GM23338 (cell line): ENCODE results near the gene AIG1. TPM values are rescaled to one million over a fixed set of nuclear protein-coding genes. Genes with fewer than 3 reads are reported as not detected.

Experiments
- ATAC-seq: fragments of 200-7000 bp; cut with Tn5 transposase; 3 replicates; pipeline ENCODE4 v1.9.1; 2020
- DNase-seq: peaks from one replicate; pipeline ENCODE4 v3.0.0-alpha.2; 2015; ENCODE audit warnings: low spot score
- H2AFZ ChIP-seq: fragments of 200-600 bp; sonication (generic); 2 replicates; pipeline ENCODE4 v1.8.0; 2016; ENCODE audit warnings: antibody characterized with exemption, mild to moderate bottlenecking, moderate library complexity
- H3F3A ChIP-seq: fragments of 200-600 bp; sonication (generic); replicated peaks from 2 replicates; pipeline ENCODE4 v1.8.0; 2017; ENCODE audit warnings: antibody characterized with exemption, mixed run types, low read depth
- H3K27ac ChIP-seq: fragments of 200-600 bp; sonication (generic); 2 replicates; pipeline ENCODE4 v1.6.1; 2016; ENCODE audit warnings: low read depth
- H3K27me3 ChIP-seq: fragments of 200-600 bp; sonication (generic); 2 replicates; pipeline ENCODE4 v1.8.0; 2016; ENCODE audit warnings: mild to moderate bottlenecking, mixed run types, moderate library complexity; ENCODE audit not compliant: insufficient read depth
- H3K36me3 ChIP-seq: fragments of 200-600 bp; sonication (generic); 2 replicates; pipeline ENCODE4 v1.8.0; 2016; ENCODE audit warnings: mild to moderate bottlenecking; ENCODE audit not compliant: insufficient read depth
- H3K4me1 ChIP-seq: fragments of 200-600 bp; sonication (generic); 2 replicates; pipeline ENCODE4 v1.8.0; 2016; ENCODE audit warnings: mild to moderate bottlenecking, moderate library complexity; ENCODE audit not compliant: insufficient read depth
- H3K4me2 ChIP-seq: fragments of 200-600 bp; sonication (generic); 2 replicates; pipeline ENCODE4 v1.7.1; 2017; ENCODE audit warnings: mixed run types
- H3K4me3 ChIP-seq: fragments of 200-600 bp; sonication (generic); 2 replicates; pipeline ENCODE4 v1.6.1; 2016; ENCODE audit warnings: mixed run types
- H3K79me2 ChIP-seq: fragments of 200-600 bp; sonication (generic); replicated peaks from 2 replicates; pipeline ENCODE4 v1.8.0; 2017; ENCODE audit warnings: mild to moderate bottlenecking; ENCODE audit not compliant: insufficient read depth
- H3K9me2 ChIP-seq: fragments of 200-600 bp; sonication (generic); 2 replicates; pipeline ENCODE4 v1.8.0; 2017; ENCODE audit not compliant: insufficient read depth
- H4K20me1 ChIP-seq: fragments of 200-600 bp; sonication (generic); replicated peaks from 2 replicates; pipeline ENCODE4 v1.8.0; 2017; ENCODE audit warnings: mild to moderate bottlenecking; ENCODE audit not compliant: insufficient read depth
- H3K27ac Mint-ChIP-seq: 2 replicates; pipeline ENCODE4 v1.8.0; 2020; ENCODE audit warnings: inconsistent platforms, mild to moderate bottlenecking, moderate library complexity, mixed read lengths
- H3K27me3 Mint-ChIP-seq: 3 replicates; pipeline ENCODE4 v1.8.0; 2022; ENCODE audit warnings: low read depth, mild to moderate bottlenecking, moderate library complexity, mixed read lengths, inconsistent platforms; ENCODE audit not compliant: insufficient read depth, poor library complexity
- H3K36me3 Mint-ChIP-seq: 3 replicates; pipeline ENCODE4 v1.8.0; 2021; ENCODE audit warnings: low read depth, mild to moderate bottlenecking, inconsistent platforms, moderate library complexity, mixed read lengths
- H3K4me1 Mint-ChIP-seq: 3 replicates; pipeline ENCODE4 v1.8.0; 2020; ENCODE audit warnings: mild to moderate bottlenecking, inconsistent platforms, mixed read lengths
- H3K4me3 Mint-ChIP-seq: 3 replicates; pipeline ENCODE4 v1.8.0; 2021; ENCODE audit warnings: moderate library complexity, mild to moderate bottlenecking, inconsistent platforms, mixed read lengths
- H3K9me3 Mint-ChIP-seq: 3 replicates; pipeline ENCODE4 v1.8.0; 2020; ENCODE audit warnings: moderate library complexity, mild to moderate bottlenecking, inconsistent platforms, mixed read lengths
- CREB1 ChIP-seq: fragments of 250-450 bp; sonication (Bioruptor Pico); IDR thresholded peaks from 2 replicates; pipeline ENCODE4 v1.5.0; 2020; ENCODE audit warnings: low read depth, mild to moderate bottlenecking, moderate library complexity
- CTCF ChIP-seq, 2 experiments: fragments of 200-600 bp in 1 of 2; sonication (generic) in 1 of 2; conservative IDR thresholded peaks; 2 replicates each; pipeline versions ENCODE4 v1.5.1 to v1.6.1; 2016 to 2017; ENCODE audit warnings: antibody characterized with exemption in 2 of 2, low read depth in 2 of 2, mild to moderate bottlenecking in 2 of 2, moderate library complexity in 1 of 2
- ETS1 ChIP-seq: IDR thresholded peaks from 2 replicates; pipeline ENCODE4 v1.6.1; 2016; ENCODE audit warnings: antibody characterized with exemption
- EZH2 ChIP-seq: fragments of 200-600 bp; sonication (generic); IDR thresholded peaks from one replicate; pipeline ENCODE4 v1.8.0; 2017; ENCODE audit warnings: antibody characterized with exemption, mild to moderate bottlenecking, low read depth; ENCODE audit not compliant: unreplicated experiment
- EZH2phosphoT487 ChIP-seq: fragments of 200-600 bp; sonication (generic); IDR thresholded peaks from one replicate; pipeline ENCODE4 v1.8.1; 2018; ENCODE audit warnings: antibody characterized with exemption; ENCODE audit not compliant: unreplicated experiment
- JUNB ChIP-seq: IDR thresholded peaks from one replicate; pipeline ENCODE4 v1.6.1; 2016; ENCODE audit warnings: antibody characterized with exemption; ENCODE audit not compliant: unreplicated experiment
- NANOG ChIP-seq: IDR thresholded peaks from 2 replicates; pipeline ENCODE4 v1.6.1; 2016; ENCODE audit warnings: antibody characterized with exemption, borderline replicate concordance
- POLR2AphosphoS5 ChIP-seq: IDR thresholded peaks from 2 replicates; pipeline ENCODE4 v1.6.1; 2016; ENCODE audit warnings: antibody characterized with exemption, low read depth
- REST ChIP-seq: IDR thresholded peaks from one replicate; pipeline ENCODE4 v1.6.1; 2018; ENCODE audit warnings: antibody characterized with exemption; ENCODE audit not compliant: unreplicated experiment
- STAT1 ChIP-seq: IDR thresholded peaks from one replicate; pipeline ENCODE4 v1.6.1; 2016; ENCODE audit warnings: antibody characterized with exemption; ENCODE audit not compliant: unreplicated experiment
- ZNF114 ChIP-seq: fragments of 250-450 bp; sonication (Bioruptor Pico); IDR thresholded peaks from 2 replicates; pipeline ENCODE4 v1.5.0; 2020; ENCODE audit warnings: mild to moderate bottlenecking, moderate library complexity
- ZNF331 ChIP-seq: fragments of 250-450 bp; sonication (Bioruptor Pico); IDR thresholded peaks from 2 replicates; pipeline ENCODE4 v1.5.0; 2020; ENCODE audit warnings: low read depth, mild to moderate bottlenecking, moderate library complexity
- polyA plus RNA-seq: library from polyadenylated mRNA; unstranded; fragments of >200 nt; fragmentation: Nextera tagmentation; extraction: Ambion mirVana; gene quantifications from 2 replicates; pipeline ENCODE4 v1.2.1, GENCODE V29; 2016
- total RNA-seq: library from RNA; depleted of rRNA; stranded (reverse); fragments of >200 nt; shearing (Covaris generic); gene quantifications from 2 replicates; pipeline ENCODE4 v1.2.3, GENCODE V29; 2014

The AIG1 gene
- total and polyA plus RNA-seq, 2 experiments from 2014 or later, result 65.2 to 88.4 TPM

- H4K20me1 ChIP-seq, result no peaks in the 10 kb centered on the region
- H3K9me3 Mint-ChIP-seq, result no peaks in the 10 kb centered on the region
- ATAC-seq (no peak), DNase-seq (no peak)
- no peaks in the 10 kb centered on the region for H3K27me3 ChIP-seq
- no peaks in the 10 kb centered on the region for H3K36me3 Mint-ChIP-seq
- no peak overlapping the region for H3K4me3 Mint-ChIP-seq
- H3K27ac ChIP-seq, result no peak overlapping the region
- H3K9me2 ChIP-seq, result 0 out of 2 replicates have a peak, but pooled peaks cover 3% of the 10 kb centered on the region
- no peak overlapping the region for H2AFZ ChIP-seq
- H3K36me3 ChIP-seq, result no peaks in the 10 kb centered on the region
- no peak overlapping the region for H3K27ac Mint-ChIP-seq
- no peaks in the 10 kb centered on the region for H3K79me2 ChIP-seq
- no peaks in the 10 kb centered on the region for H3K27me3 Mint-ChIP-seq
- H3K4me1 ChIP-seq, result no peaks in the 10 kb centered on the region
- no peak overlapping the region for H3K4me2 ChIP-seq
- TF ChIP-seq ZNF114 (CRISPR knock-in tag), result no peak
- TF ChIP-seq JUNB, result no peak
- no peak for TF ChIP-seq POLR2AphosphoS5
- no peak for TF ChIP-seq ZNF331
- no peak overlapping the region for H3K4me3 ChIP-seq
- no peaks in the 10 kb centered on the region for H3F3A ChIP-seq
- H3K4me1 Mint-ChIP-seq, result no peaks in the 10 kb centered on the region; the same call in 2 of the 3 replicates
These were observed 309.3 kb downstream of the AIG1 start for GRCh38 chr6:143369971-143370370.

- H3K9me2 ChIP-seq, result 0 out of 2 replicates have a peak, but pooled peaks cover 3% of the 10 kb centered on the region
- no peaks in the 10 kb centered on the region for H3K4me1 ChIP-seq
- no peaks in the 10 kb centered on the region for H3K36me3 Mint-ChIP-seq
- H3K27me3 Mint-ChIP-seq, result no peaks in the 10 kb centered on the region
- H3K9me3 Mint-ChIP-seq, result no peaks in the 10 kb centered on the region; the same call in 2 of the 3 replicates
- no peak for TF ChIP-seq ZNF114 (CRISPR knock-in tag)
- no peak for TF ChIP-seq JUNB
- no peak for TF ChIP-seq POLR2AphosphoS5
- TF ChIP-seq ETS1, result no peak
- no peak for TF ChIP-seq EZH2phosphoT487
- no peak for TF ChIP-seq STAT1
- no peak for TF ChIP-seq CTCF (conservative IDR thresholded peaks at IDR 0.05; ENCODE audit: low read depth in 2 of 2)
- no peak for TF ChIP-seq EZH2
- TF ChIP-seq REST, result no peak
- TF ChIP-seq CREB1 (CRISPR knock-in tag), result no peak
- no peak for TF ChIP-seq ZNF331
- TF ChIP-seq NANOG, result no peak
- no peaks in the 10 kb centered on the region for H3K27me3 ChIP-seq
- H3K4me3 ChIP-seq, result no peak overlapping the region
- H3F3A ChIP-seq, result no peaks in the 10 kb centered on the region
- H4K20me1 ChIP-seq, result no peaks in the 10 kb centered on the region
- H3K4me2 ChIP-seq, result no peak overlapping the region
- no peak overlapping the region for H3K27ac Mint-ChIP-seq
- no peak overlapping the region for H3K27ac ChIP-seq
- ATAC-seq (no peak), DNase-seq (no peak)
- no peaks in the 10 kb centered on the region for H3K36me3 ChIP-seq
- H2AFZ ChIP-seq, result no peak overlapping the region
- no peak overlapping the region for H3K4me3 Mint-ChIP-seq
- no peaks in the 10 kb centered on the region for H3K79me2 ChIP-seq
- H3K4me1 Mint-ChIP-seq, result no peaks in the 10 kb centered on the region; the same call in 2 of the 3 replicates
These were observed 310.2 kb downstream of the AIG1 start for GRCh38 chr6:143370812-143371370.
